ENCODE measurements around the gene NINL.

GRCh38 chr20:25526446-25526845, 58.9 kb downstream of the NINL start:
- TF ChIP-seq ZNF274 (IDR thresholded peaks at IDR 0.05; ENCODE audit: low read depth, low read length) (no peak), YY1 (IDR thresholded peaks at IDR 0.05; ENCODE audit: insufficient read depth, insufficient read length) (no peak)
